ENCODE data around the gene PIKFYVE.
A peak's percentile ranks its signal among the peaks of the same experiment; 100 is the strongest.
"Not testable (repeated sequence)": the region's sequence is repeated elsewhere in the genome, so short reads cannot be mapped to it uniquely, and the experiment has no call there.

The PIKFYVE gene, protein sequence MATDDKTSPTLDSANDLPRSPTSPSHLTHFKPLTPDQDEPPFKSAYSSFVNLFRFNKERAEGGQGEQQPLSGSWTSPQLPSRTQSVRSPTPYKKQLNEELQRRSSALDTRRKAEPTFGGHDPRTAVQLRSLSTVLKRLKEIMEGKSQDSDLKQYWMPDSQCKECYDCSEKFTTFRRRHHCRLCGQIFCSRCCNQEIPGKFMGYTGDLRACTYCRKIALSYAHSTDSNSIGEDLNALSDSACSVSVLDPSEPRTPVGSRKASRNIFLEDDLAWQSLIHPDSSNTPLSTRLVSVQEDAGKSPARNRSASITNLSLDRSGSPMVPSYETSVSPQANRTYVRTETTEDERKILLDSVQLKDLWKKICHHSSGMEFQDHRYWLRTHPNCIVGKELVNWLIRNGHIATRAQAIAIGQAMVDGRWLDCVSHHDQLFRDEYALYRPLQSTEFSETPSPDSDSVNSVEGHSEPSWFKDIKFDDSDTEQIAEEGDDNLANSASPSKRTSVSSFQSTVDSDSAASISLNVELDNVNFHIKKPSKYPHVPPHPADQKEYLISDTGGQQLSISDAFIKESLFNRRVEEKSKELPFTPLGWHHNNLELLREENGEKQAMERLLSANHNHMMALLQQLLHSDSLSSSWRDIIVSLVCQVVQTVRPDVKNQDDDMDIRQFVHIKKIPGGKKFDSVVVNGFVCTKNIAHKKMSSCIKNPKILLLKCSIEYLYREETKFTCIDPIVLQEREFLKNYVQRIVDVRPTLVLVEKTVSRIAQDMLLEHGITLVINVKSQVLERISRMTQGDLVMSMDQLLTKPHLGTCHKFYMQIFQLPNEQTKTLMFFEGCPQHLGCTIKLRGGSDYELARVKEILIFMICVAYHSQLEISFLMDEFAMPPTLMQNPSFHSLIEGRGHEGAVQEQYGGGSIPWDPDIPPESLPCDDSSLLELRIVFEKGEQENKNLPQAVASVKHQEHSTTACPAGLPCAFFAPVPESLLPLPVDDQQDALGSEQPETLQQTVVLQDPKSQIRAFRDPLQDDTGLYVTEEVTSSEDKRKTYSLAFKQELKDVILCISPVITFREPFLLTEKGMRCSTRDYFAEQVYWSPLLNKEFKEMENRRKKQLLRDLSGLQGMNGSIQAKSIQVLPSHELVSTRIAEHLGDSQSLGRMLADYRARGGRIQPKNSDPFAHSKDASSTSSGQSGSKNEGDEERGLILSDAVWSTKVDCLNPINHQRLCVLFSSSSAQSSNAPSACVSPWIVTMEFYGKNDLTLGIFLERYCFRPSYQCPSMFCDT (N-terminal part only)

DNA sequence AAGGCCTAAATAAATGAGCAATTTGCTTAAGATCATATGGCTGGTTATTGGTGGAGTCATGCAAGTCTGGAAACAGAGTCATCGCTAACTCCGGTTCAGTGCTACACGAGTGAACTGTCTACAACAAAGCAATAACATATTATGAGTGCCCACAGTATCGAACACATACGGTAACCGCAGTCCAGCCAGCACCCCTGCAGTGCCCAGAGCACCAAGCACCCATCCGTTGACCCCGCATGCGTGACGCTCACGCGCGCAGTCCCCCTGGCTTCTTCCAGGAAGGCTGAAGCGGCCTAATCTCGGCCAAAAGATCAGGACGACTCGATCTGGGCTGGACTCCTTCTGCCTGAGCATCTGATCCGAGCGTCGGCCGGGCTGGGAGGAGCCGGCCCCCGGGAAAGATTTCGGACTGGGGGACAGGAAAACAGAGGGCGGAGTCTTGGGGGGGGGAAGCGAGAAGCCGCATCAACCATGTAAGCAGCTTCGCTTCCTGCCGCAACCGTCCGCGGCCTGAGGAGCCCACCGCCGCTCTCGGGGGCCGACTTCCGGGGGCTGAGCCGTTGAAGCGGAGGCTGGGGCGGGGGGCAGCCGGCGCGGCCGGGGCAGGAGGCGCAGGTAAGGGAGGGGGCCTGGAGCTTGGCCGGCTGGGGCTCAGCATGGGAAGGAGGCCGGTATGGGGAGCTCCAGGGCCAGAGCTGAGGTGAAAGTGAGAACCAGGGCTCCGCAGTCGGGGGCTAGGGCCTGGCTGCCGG, at the start of gene PIKFYVE:
TSS of gene PIKFYVE (plus strand) at position 455 of the 752 bp plus-strand sequence. CDS start 5,265 bp downstream, outside the sequence.
- peak; percentile 92 to 94 for DNase-seq (ENCODE audit: low read depth in 2 of 2)

DNA sequence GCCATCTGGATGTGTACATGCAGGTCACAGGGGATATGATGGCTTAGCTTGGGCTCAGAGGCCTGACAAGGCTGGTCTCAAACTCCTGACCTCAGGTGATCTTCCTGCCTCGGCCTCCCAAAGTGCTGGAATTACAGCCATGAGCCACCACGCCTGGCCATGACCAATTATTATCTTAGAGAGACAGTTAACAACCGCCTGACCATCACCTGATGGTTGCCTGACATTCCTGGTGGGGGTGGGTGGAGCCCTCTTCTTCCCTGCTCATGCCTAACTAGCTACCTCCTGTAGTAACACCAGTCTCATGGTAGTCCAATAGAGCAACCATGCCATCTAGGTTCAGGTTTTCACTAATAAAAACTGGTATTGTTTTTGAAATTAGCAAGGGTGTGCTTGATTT, 44.2 kb upstream of the PIKFYVE start:
- DNase-seq (ENCODE audit: low read depth in 2 of 2) = not testable (repeated sequence)

DNA sequence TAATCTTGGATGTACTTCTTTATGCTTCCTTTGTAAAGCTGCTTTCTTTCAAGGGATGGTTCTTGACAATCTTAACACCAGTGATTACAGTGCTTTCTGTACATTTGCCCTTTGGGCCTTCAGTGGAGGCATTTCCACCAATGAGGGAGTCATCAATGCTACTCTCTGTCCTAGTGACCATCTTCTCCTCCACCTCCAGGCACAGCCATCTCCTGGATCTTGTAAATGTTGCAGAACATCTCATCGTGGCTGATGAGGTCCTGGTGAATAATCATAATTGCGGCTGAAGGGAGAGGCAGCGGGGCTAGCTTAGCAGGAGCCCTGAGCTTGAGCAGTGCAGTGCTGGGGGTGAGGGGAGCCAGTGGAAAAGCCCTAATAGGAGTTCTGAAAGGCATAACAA, 43.7 kb upstream of the PIKFYVE start:
- no peak for DNase-seq (ENCODE audit: low read depth in 2 of 2)

DNA sequence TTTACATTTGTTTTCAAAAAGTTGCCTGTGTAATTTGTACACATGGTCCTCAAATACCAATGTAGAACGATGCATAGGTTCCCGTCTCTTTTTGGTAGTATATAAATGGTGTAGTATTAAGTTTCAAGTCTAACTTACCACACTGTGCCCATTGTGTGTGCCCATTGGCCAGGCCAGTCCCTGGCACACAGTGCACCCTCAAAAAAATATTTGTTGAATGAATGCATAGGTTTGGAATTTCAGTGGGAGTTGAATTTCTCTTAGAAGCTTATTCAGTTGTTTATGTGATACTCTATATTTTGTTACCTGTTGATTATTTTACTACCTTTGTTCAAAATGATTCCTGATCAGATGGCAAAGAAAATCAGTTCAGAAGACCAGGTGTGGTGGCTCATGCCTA, 41.3 kb upstream of the PIKFYVE start:
- no peak for DNase-seq (ENCODE audit: low read depth in 2 of 2)

DNA sequence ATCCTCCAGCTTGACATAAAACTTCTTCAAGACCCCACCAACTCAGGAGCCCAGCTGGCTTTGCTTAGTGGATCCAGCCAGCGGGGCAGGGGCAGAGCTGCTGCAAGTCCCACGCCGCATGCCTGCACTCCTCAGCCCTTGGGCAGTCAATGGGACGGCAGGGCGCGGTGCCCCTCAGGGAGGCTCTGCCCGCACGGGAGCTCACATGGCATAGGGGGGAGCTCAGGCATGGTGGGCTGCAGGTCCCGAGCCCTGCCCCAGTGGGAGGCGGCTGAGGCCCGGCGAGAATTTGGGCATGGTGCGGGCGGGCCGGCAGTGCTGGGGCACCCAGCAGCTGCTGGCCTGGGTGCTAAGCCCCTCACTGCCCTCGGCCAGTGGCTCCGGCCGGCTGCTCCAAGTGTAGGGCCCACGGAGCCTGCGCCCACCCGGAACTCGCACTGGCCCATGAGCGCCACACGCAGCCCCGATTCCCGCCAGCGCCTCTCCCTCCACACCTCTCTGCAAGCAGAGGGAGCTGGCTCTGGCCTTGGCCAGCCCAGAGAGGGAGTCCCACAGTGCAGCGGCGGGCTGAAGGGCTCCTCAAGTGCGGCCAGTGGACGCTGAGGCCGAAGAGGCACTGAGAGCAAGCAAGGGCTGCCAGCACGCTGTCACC, 38.3 kb upstream of the PIKFYVE start:
- DNase-seq (ENCODE audit: low read depth in 2 of 2) = no peak

DNA sequence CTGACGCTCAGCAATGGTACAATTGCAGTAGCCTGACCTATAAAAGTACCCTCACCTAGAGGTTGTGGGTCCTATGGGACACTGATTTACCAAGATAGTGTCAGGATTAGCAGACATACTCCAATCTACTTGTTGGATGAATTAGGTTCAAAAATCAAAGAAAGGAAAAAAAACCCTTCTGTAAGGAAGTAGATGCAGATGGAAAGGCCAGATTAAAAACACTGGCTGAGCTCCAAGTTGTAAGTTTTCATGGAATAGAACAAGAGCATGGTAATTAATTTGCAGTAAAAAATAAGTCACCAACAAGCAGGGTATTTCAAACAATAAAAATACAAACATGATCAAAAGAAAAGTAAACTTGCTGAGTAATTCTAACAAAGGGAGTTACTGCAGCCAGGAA, 37.6 kb upstream of the PIKFYVE start:
- no peak for DNase-seq (ENCODE audit: low read depth in 2 of 2)

DNA sequence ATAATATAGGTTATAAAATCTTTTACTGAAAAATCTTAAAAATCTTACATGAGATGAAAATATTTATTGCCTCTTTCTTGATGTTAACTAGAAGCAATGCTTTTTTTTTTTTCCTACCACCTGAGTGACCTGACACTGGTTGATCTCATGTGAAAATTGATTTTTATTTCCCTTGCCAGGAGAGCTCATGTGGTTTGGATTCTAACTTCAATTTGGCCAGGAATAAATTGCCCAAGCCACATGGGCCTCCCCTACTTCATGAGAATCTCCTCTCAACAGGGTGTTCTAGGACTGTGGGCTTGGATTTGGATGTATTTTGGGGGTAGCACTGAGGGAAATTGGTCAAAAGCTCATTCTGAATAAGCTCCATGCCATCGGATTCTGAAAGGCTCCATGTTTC, 31.3 kb upstream of the PIKFYVE start:
- no peak for DNase-seq (ENCODE audit: low read depth in 2 of 2)

DNA sequence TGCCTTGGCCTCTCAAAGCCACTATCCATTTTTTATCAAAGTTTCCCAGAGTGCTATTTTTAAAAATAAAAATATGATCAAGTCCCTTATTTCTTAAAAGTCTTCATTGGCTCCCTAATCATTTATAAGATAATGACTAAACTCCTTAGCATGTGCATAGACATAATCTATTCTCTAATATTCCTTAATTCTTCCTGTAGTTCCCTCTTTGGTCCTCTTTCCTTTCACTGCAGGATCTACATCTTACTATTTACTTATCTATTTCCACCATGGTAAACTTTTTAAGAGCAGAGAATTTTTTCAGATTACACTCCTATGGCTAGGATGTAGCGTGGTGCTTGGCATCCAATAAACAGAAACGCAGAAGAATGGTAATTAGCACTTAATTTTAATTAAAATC, 30.2 kb upstream of the PIKFYVE start:
- DNase-seq (ENCODE audit: low read depth in 2 of 2) = no peak

DNA sequence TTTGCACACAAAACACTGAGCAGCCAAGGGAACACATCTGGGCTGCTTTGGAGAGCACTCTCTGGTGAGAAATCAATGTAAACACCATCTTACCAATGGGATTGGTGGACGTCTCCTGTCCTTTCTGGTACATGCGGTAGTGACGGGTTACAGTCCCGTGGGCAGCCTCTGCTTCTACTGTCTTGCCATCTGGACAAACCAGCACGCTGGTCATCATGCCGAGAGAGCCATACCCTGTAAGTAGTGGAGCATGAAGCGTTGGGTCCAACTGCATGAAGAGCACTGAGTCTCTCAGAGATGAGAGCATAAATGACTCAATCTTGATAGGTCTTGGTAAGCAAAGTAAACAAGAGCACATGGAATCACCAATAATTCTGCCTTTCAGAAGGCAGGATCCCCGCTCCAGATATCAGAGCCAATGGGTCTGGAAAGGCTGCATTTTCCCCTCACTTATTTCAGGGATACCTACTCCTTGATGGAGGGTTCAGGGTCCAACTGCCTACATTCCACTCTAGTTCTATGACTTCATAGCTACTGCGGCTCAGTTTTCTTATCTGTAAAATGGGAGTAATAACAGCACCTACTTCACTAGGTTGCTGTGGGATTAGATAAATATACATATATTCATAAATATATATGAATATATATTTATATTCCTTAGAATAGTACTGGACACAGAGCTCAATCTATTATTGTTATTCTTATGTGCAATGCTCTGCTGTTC, 26.1 kb upstream of the PIKFYVE start:
- DNase-seq (ENCODE audit: low read depth in 2 of 2) = no peak

DNA sequence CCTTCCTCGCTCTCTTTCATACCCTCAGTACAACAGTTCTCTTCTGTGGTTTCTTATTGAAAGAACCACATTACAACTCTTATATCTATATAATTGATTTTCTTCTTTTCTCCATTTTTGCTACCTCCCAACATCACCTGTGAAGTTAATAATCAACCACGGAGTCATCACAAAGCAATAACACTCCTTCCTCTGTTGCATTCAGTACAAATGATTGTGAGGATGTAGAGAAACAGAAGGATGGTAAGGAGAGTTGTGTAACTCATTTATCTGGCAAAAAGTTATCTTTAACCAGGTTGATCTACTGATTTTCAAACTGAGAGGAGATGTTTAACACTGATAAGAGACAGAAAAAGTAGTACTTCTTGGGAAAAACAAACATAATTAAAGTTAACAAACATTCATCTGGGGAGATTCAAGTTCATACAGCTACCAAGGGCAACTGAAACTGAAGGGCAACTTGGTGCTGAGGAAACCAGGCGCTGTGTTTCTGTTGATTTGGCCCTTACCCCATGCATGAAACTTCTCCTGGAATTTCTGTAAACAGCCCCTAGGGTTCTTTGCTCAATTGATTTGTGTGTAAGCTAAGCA, 25.3 kb upstream of the PIKFYVE start:
- no peak for DNase-seq (ENCODE audit: low read depth in 2 of 2)

DNA sequence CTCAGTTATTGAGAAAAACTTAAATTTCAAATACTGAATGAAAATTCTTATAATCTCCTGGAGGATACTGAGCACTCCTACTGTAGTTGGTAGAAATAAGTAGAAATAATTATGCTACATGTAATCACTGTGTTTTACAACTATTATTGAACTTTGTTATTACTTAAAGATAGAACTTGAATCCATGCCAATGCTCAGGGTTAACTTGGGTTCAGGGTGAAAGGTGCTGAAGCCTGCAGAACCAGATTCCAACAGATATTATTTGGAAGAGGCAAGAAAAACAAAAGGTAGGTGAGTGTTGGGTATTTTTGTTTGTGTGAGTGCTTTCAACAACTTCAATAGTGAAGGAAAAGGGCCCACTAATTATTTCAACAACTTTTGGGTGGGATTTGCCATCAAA, 21.6 kb upstream of the PIKFYVE start:
- DNase-seq (ENCODE audit: low read depth in 2 of 2) = no peak

DNA sequence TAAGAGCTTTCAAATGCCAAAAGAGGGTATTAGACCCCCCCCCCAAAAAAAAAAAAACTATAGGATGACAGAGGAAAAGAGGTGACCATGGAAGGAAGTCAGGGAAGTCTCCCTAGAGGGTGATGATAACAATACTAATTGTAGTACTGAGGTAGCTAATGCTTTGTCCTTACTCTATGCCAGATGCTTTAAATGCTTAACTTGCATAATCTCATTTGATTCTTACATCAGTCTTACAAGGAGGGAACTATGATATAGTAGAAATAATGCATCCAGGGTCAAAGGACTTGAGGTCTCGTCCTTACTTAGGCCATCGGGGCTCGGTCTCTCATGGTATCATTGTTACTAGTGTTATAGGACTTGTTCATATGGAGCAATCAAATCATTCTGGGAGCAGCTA, 20.3 kb upstream of the PIKFYVE start:
- DNase-seq (ENCODE audit: low read depth in 2 of 2) = no peak

DNA sequence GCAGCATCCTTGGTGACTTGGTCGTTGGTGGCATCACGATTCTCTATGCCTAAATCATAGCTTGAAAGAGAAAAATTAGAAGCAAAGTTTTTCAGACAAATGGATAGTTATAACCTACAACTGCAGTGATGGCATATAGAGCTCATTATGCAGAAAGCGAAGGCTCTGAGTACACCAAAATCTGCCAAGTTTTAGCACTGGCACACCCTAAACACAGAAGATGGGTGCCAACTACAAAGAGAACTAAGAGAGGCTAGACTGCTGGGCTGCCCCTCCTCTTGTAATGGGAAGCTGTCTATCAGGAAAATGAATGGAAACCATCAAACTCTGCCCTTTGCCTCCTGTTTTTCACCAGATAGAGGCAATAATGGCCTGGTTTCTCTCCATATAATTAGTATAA, 17.5 kb upstream of the PIKFYVE start:
- DNase-seq (ENCODE audit: low read depth in 2 of 2) = no peak

DNA sequence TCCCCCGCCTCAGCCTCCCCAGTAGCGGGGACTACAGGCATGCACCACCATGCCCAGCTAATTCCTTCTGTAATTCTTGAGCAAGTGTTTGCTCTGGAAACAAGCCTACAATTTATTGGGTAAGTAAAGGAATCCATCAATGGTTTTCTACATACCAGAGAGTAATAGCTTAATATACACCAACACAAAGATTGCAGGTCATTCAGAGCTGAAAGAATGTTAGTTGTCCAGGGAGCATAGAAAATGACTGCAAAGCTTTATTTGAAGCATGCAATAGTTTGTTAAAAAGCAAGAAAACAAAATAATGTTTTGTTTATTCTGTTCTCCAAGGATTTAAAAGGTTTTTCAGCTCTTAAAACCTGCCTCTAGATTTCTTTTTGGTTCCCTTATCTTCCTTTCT, 16.8 kb upstream of the PIKFYVE start:
- DNase-seq (ENCODE audit: low read depth in 2 of 2) = no peak

DNA sequence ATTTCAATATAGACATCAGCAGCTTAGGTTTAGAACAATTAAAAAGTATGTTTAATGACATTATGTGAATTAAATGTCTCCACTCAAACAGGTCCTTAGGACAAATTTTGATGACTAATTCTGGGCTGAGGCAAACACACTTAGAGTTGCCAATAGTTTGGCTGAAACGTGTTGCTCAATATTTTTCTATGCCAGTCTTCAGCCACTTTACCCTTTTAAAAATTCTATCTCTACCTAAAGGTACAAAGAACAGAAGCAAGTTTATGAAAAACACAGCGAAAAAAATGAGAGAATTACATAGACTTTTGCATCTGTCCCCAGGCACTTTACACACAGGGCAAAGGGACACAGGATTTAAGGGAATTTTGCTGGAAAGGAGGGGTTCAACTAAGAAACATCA, 15.7 kb upstream of the PIKFYVE start:
- no peak for DNase-seq (ENCODE audit: low read depth in 2 of 2)

DNA sequence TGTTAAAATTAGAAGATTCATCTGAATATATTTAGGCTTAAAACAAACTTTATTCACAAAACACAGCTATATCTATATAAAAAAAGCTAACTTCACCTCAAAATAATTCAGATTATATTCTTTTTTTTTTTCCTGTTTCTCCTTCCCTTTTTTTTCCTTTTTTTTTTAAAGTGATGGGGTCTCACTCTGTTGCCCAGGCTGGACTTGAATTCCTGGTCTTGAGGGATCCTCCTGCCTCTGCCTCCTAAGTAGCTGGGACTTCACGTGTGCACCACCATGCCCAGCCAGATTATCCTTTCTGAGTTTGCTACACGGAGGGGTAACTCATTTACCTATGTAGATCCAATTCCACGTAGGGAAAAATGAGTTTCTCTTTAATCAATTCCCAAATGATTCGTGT, 15.0 kb upstream of the PIKFYVE start:
- DNase-seq (ENCODE audit: low read depth in 2 of 2) = no peak

DNA sequence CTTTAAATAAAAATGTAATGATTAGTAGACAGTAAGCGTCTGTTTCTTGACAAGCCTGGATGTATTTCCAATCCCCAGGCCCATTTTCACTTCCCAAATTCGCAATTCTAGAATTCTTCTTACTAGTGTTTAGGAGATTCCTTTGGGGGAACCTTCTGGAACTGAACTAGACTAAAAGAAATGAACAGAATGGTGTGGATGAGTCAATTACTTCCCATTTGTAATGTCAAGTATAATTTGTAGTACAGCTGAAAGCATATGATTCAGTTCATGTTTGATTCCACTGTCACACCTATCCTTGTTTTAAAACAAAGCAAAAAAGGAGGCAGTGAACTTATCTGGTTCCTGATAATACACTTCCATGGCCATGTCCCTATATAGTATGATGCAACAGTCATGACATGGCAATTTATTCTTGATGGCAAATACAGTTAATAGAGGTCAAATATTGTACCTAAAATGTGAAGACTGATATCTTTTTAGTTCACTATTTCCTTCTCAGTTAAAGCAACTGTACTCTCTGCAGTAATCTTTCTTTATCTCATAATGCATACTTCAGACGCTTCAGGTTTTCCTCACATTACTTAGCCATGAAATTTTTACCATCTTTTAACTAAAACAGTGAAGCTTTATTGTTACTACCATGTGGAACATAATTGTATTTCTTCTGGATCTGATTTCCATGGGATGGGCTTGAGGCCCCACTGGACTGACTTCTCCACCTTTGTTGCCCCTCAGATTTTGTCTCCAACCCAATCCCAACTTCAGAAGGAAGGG, 13.2 kb upstream of the PIKFYVE start:
- DNase-seq (ENCODE audit: low read depth in 2 of 2) = no peak

DNA sequence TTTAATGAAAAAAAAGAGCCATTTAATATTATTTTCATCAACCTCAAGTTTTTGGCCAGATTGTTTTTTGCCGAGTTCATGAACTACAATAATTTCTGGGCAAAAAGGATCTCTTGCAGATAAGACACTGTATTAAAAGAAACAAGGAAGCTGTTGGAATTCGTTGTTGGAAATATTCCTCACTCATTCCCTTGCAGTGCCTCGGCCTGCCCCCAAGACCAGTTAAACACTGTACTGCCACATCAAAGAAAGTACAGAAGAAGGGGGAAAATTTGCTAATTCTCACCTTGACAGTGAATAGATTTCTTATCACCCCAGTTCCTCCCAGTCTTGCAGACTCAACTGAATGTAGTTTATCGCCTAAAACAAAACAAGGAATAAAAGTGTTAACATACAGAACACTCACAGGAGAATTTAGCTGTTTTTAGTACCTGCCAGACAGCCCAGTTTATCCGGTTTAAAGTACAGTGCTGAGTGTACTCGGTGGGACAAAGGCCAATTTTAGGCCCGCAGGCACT, 12.4 kb upstream of the PIKFYVE start:
- DNase-seq (ENCODE audit: low read depth in 2 of 2) = no peak

All from fibroblast of skin of left biceps (primary cell).